ENCODE measurements around the gene RIMBP2. TPM values are rescaled to one million over a fixed set of nuclear protein-coding genes. Genes with fewer than 3 reads are reported as not detected.

The RIMBP2 gene
- total RNA-seq, 1 experiment from 2014 or later: not detected

- intact Hi-C loops (cut with micrococcal nuclease; ENCODE audit: unreplicated experiment): no loop called here
- no peaks in the 10 kb centered on the region for H3K27me3 Mint-ChIP-seq (ENCODE audit: insufficient read depth, unreplicated experiment)
- DNase-seq: no peak
- no peaks in the 10 kb centered on the region for H3K36me3 ChIP-seq (ENCODE audit: control insufficient read depth, insufficient read depth, low read length)
- H3K27ac Mint-ChIP-seq (ENCODE audit: unreplicated experiment): no peak overlapping the region
- ChIA-PET POLR2A (interaction anchor here (0.7 kb wide), 1 partner anchor 1544 kb away, joined by 5 read pairs; no protein-coding TSS in a partner anchor), CTCF (no interaction called here)
- H3K27me3 ChIP-seq (replicated peaks; ENCODE audit: control insufficient read depth, insufficient read depth, low read length): no peaks in the 10 kb centered on the region
- no TSS peak for BruUV-seq (replicated peaks)
- H3K4me1 ChIP-seq: peaks cover 2% of the 10 kb centered on the region; the same call in 1 of the 2 replicates
- H3K9me3 ChIP-seq: no peaks in the 10 kb centered on the region
- H3K4me1 Mint-ChIP-seq (ENCODE audit: low read depth, unreplicated experiment): peaks cover 6% of the 10 kb centered on the region
- H3K36me3 Mint-ChIP-seq (ENCODE audit: insufficient read depth, unreplicated experiment): no peaks in the 10 kb centered on the region
- H3K4me3 ChIP-seq (ENCODE audit: low read depth, low read length): no peak overlapping the region
- no peaks in the 10 kb centered on the region for H3K9me3 Mint-ChIP-seq (ENCODE audit: unreplicated experiment)
- no peak overlapping the region for H3K4me3 Mint-ChIP-seq (ENCODE audit: unreplicated experiment)
- no peak for TF ChIP-seq CTCF (IDR thresholded peaks at IDR 0.05; ENCODE audit: insufficient read depth in 1 of 2, low read depth in 1 of 2, low read length in 1 of 2, severe bottlenecking in 1 of 2, unreplicated experiment in 1 of 2)
These were observed 317.8 kb downstream of the RIMBP2 start for GRCh38 chr12:130398100-130398848.

- Histone ChIP-seq H3K27me3 (replicated peaks; ENCODE audit: control insufficient read depth, insufficient read depth, low read length) (no peaks in the 10 kb centered on the region), H3K9me3 (no peaks in the 10 kb centered on the region), H3K4me1 (no peaks in the 10 kb centered on the region), H3K4me3 (ENCODE audit: low read depth, low read length) (no peak overlapping the region), H3K36me3 (ENCODE audit: control insufficient read depth, insufficient read depth, low read length) (no peaks in the 10 kb centered on the region)
- no TSS peak for BruUV-seq (replicated peaks)
- Mint-ChIP-seq H3K9me3 (ENCODE audit: unreplicated experiment) (no peaks in the 10 kb centered on the region), H3K27me3 (ENCODE audit: insufficient read depth, unreplicated experiment) (no peaks in the 10 kb centered on the region), H3K4me3 (ENCODE audit: unreplicated experiment) (no peak overlapping the region), H3K4me1 (ENCODE audit: low read depth, unreplicated experiment) (peaks cover 5% of the 10 kb centered on the region), H3K36me3 (ENCODE audit: insufficient read depth, unreplicated experiment) (no peaks in the 10 kb centered on the region), H3K27ac (ENCODE audit: unreplicated experiment) (no peak overlapping the region)
- TF ChIP-seq CTCF (IDR thresholded peaks at IDR 0.05; ENCODE audit: insufficient read depth in 1 of 2, low read depth in 1 of 2, low read length in 1 of 2, severe bottlenecking in 1 of 2, unreplicated experiment in 1 of 2): no peak
- CTCF ChIA-PET: no interaction called here
- no peak for DNase-seq
- POLR2A ChIA-PET: no interaction called here
- intact Hi-C loops (cut with micrococcal nuclease; ENCODE audit: unreplicated experiment): no loop called here
These were observed 319.4 kb downstream of the RIMBP2 start for GRCh38 chr12:130396667-130397066.

GRCh38 chr12:130394906-130395305, 321.2 kb downstream of the RIMBP2 start:
- no peak for TF ChIP-seq CTCF (IDR thresholded peaks at IDR 0.05; ENCODE audit: insufficient read depth in 1 of 2, low read depth in 1 of 2, low read length in 1 of 2, severe bottlenecking in 1 of 2, unreplicated experiment in 1 of 2)
- no peaks in the 10 kb centered on the region for H3K9me3 Mint-ChIP-seq (ENCODE audit: unreplicated experiment)
- no TSS peak for BruUV-seq (replicated peaks)
- Histone ChIP-seq H3K4me3 (ENCODE audit: low read depth, low read length) (no peak overlapping the region), H3K36me3 (ENCODE audit: control insufficient read depth, insufficient read depth, low read length) (no peaks in the 10 kb centered on the region), H3K9me3 (no peaks in the 10 kb centered on the region), H3K4me1 (no peaks in the 10 kb centered on the region), H3K27me3 (replicated peaks; ENCODE audit: control insufficient read depth, insufficient read depth, low read length) (no peaks in the 10 kb centered on the region)
- no peak overlapping the region for H3K4me3 Mint-ChIP-seq (ENCODE audit: unreplicated experiment)
- no peak overlapping the region for H3K27ac Mint-ChIP-seq (ENCODE audit: unreplicated experiment)
- intact Hi-C loops (cut with micrococcal nuclease; ENCODE audit: unreplicated experiment): no loop called here
- H3K4me1 Mint-ChIP-seq (ENCODE audit: low read depth, unreplicated experiment): no peaks in the 10 kb centered on the region
- ChIA-PET POLR2A (no interaction called here), CTCF (no interaction called here)
- H3K36me3 Mint-ChIP-seq (ENCODE audit: insufficient read depth, unreplicated experiment): no peaks in the 10 kb centered on the region
- DNase-seq: no peak
- no peaks in the 10 kb centered on the region for H3K27me3 Mint-ChIP-seq (ENCODE audit: insufficient read depth, unreplicated experiment)

Measured in Caco-2 (cell line).